Endothelial cell of umbilical vein (primary cell): Measurements from ENCODE around the gene CNOT11. TPM values are rescaled to one million over a fixed set of nuclear protein-coding genes. Genes with fewer than 3 reads are reported as not detected.

ENCODE experiments used
- BruUV-seq: library from RNA; stranded (reverse); fragments of 400-500 nt; replicated peaks from 2 replicates; lab custom pipeline; 2021; lab: Mats Ljungman, UMichigan
- CTCF ChIA-PET: fragments of 300-600, 350-600 bp; sonication (Branson Sonifier 250); formaldehyde crosslinking; loops from one replicate; lab custom pipeline; 2021; ENCODE audit warnings: antibody characterized with exemption, inconsistent platforms; lab: Charles Lee
- POLR2A ChIA-PET: fragments of 300-600, 350-600 bp; sonication (Branson Sonifier 250); formaldehyde crosslinking; loops from one replicate; lab custom pipeline; 2021; ENCODE audit warnings: antibody characterized with exemption, inconsistent platforms; lab: Charles Lee
- DNase-seq: peaks from one replicate; pipeline ENCODE4 v3.0.0-alpha.2; 2011; ENCODE audit warnings: low read depth, low spot score
- FAIRE-seq: peaks from 2 replicates; lab custom pipeline; 2011; peaks lifted over from hg19 to GRCh38; lab: Jason Lieb, UNC
- H2AFZ ChIP-seq: 2 replicates; pipeline ENCODE4 v1.6.0; 2012; ENCODE audit warnings: low read depth, low read length, control low read depth, inconsistent platforms
- H3K27ac ChIP-seq: 2 replicates; pipeline ENCODE4 v1.5.1; 2011; ENCODE audit warnings: low read depth, mild to moderate bottlenecking, control low read depth, low read length, moderate library complexity; ENCODE audit not compliant: insufficient read depth
- H3K27me3 ChIP-seq, 2 experiments: 2 replicates each; pipeline versions ENCODE4 v1.6.0 to v1.6.1; 2011; ENCODE audit warnings: low read length in 2 of 2, mixed read lengths in 1 of 2; ENCODE audit not compliant: control insufficient read depth in 2 of 2, insufficient read depth in 2 of 2
- H3K36me3 ChIP-seq, 2 experiments: 2 replicates in 1 of 2; 3 replicates in 1 of 2; pipeline ENCODE4 v1.5.1; 2011; ENCODE audit warnings: low read length in 2 of 2, mild to moderate bottlenecking in 1 of 2, moderate library complexity in 1 of 2; ENCODE audit not compliant: control insufficient read depth in 2 of 2, insufficient read depth in 2 of 2; ENCODE audit errors: extremely low read depth in 1 of 2
- H3K4me1 ChIP-seq: 3 replicates; pipeline ENCODE4 v1.5.1; 2011; ENCODE audit warnings: mild to moderate bottlenecking, low read length; ENCODE audit not compliant: control insufficient read depth, insufficient read depth; ENCODE audit errors: extremely low read depth
- H3K4me2 ChIP-seq: 2 replicates; pipeline ENCODE4 v1.6.1; 2011; ENCODE audit warnings: low read length, control low read depth, mixed read lengths; ENCODE audit not compliant: insufficient read depth
- H3K4me3 ChIP-seq, 3 experiments: fragments of 200-600 bp in 1 of 3; sonication (generic), shearing (Covaris generic) in 1 of 3; replicated peaks in 1 of 3; 2 replicates each; pipeline ENCODE4 v1.5.1; 2011 to 2016; ENCODE audit warnings: control low read depth in 3 of 3, low read length in 3 of 3, mild to moderate bottlenecking in 2 of 3, inconsistent platforms in 1 of 3, low read depth in 1 of 3, moderate library complexity in 1 of 3; ENCODE audit not compliant: insufficient read depth in 1 of 3
- H3K79me2 ChIP-seq: 2 replicates; pipeline ENCODE4 v1.6.0; 2012; ENCODE audit warnings: low read length, inconsistent platforms; ENCODE audit not compliant: control insufficient read depth, insufficient read depth
- H3K9ac ChIP-seq: replicated peaks from 2 replicates; pipeline ENCODE3; 2011; ENCODE audit warnings: low read length, control low read depth; ENCODE audit not compliant: insufficient read depth; ENCODE audit errors: extremely low read depth
- H3K9me1 ChIP-seq: replicated peaks from 3 replicates; pipeline ENCODE4 v1.6.0; 2011; ENCODE audit warnings: mild to moderate bottlenecking, low read length; ENCODE audit not compliant: control insufficient read depth, insufficient read depth; ENCODE audit errors: extremely low read depth
- H3K9me3 ChIP-seq: replicated peaks from 2 replicates; pipeline ENCODE4 v1.5.1; 2012; ENCODE audit warnings: low read length, inconsistent platforms; ENCODE audit not compliant: control insufficient read depth, insufficient read depth
- H4K20me1 ChIP-seq: replicated peaks from 2 replicates; pipeline ENCODE3; 2011; ENCODE audit warnings: mild to moderate bottlenecking, low read length; ENCODE audit not compliant: control insufficient read depth, insufficient read depth; ENCODE audit errors: extremely low read depth
- CTCF ChIP-seq, 2 donors: IDR thresholded peaks; 1 replicate in 1 of 2; 2 replicates in 1 of 2; pipeline ENCODE4 v1.5.1; 2011; ENCODE audit warnings: low read length in 2 of 2, mild to moderate bottlenecking in 2 of 2, moderate library complexity in 2 of 2, control low read depth in 1 of 2, inconsistent platforms in 1 of 2, low read depth in 1 of 2; ENCODE audit not compliant: insufficient read depth in 1 of 2; ENCODE audit errors: extremely low read depth in 1 of 2
- EZH2 ChIP-seq: IDR thresholded peaks from 2 replicates; pipeline ENCODE4 v1.6.1; 2012; ENCODE audit warnings: borderline replicate concordance, low read depth, mild to moderate bottlenecking, moderate library complexity, low read length, inconsistent platforms; ENCODE audit not compliant: severe bottlenecking
- FOS ChIP-seq: IDR thresholded peaks from 2 replicates; pipeline ENCODE4 v1.6.1; 2011; ENCODE audit warnings: mild to moderate bottlenecking, low read length, moderate library complexity, borderline replicate concordance; ENCODE audit not compliant: insufficient read depth
- GATA2 ChIP-seq: IDR thresholded peaks from 2 replicates; pipeline ENCODE4 v1.7.0; 2011; ENCODE audit warnings: low read depth, mild to moderate bottlenecking, moderate library complexity, mixed read lengths, low read length; ENCODE audit not compliant: insufficient read length, insufficient read depth
- JUN ChIP-seq: IDR thresholded peaks from 2 replicates; pipeline ENCODE4 v1.6.1; 2011; ENCODE audit warnings: borderline replicate concordance, low read depth; ENCODE audit not compliant: insufficient read length, insufficient read depth
- MYC ChIP-seq: IDR thresholded peaks from one replicate; pipeline ENCODE4 v1.6.1; 2011; ENCODE audit warnings: mild to moderate bottlenecking, low read depth, low read length
- POLR2A ChIP-seq: IDR thresholded peaks from 2 replicates; pipeline ENCODE4 v1.6.1; 2012; ENCODE audit warnings: low read depth, mild to moderate bottlenecking, control low read depth, low read length
- POLR2AphosphoS5 ChIP-seq: IDR thresholded peaks from 2 replicates; pipeline ENCODE4 v1.6.1; 2012; ENCODE audit warnings: low read depth, mild to moderate bottlenecking, control low read depth, low read length, moderate library complexity; ENCODE audit not compliant: insufficient read depth
- dilution Hi-C: fragments of 300-500 bp; cut with MboI; formaldehyde crosslinking; loops from one replicate; pipeline ENCODE4 v1.15.0; 2019; ENCODE audit warnings: low sequenced_read_pairs; ENCODE audit not compliant: extremely low pct_ligation_motif_present
- intact Hi-C: fragments of 100-400 bp; cut with micrococcal nuclease; formaldehyde crosslinking; loops from one replicate; pipeline ENCODE4 v1.10.0; 2022
- polyA plus RNA-seq, 4 experiments: library from polyadenylated mRNA; depleted of rRNA in 3 of 4; stranded (reverse) in 3 of 4; unstranded in 1 of 4; fragments of >200 nt; gene quantifications; 2 replicates each; pipeline versions ENCODE4 v1.2.1 to v1.2.3, GENCODE V29; 2011 to 2012; ENCODE audit warnings: missing spikeins in 1 of 4
- total RNA-seq: library from RNA; stranded (reverse); gene quantifications from 2 replicates; pipeline ENCODE4 v1.2.3, GENCODE V29; 2021
- TF ChIP-seq, protein P1 (sequence below): IDR thresholded peaks from 2 replicates; pipeline ENCODE4 v1.6.1; 2011; ENCODE audit not compliant: insufficient read depth, insufficient read length

Gene CNOT11
- total and polyA plus RNA-seq, 2 donors (not counting 3 experiments of a cell fraction or from before 2014, with no cell fraction given): 40.5 to 44.3 TPM

GRCh38 chr2:101272045-101272784 lies 19.5 kb downstream of the CNOT11 start:
- no peak for DNase-seq
- dilution Hi-C loops (no loop called here), intact Hi-C loops (no loop called here)
- no peak overlapping the region for H3K4me3 ChIP-seq
- no peak overlapping the region for H3K4me2 ChIP-seq
- TF ChIP-seq CTCF (IDR thresholded peaks at IDR 0.05; ENCODE audit: extremely low read depth in 1 of 2, insufficient read depth in 1 of 2, low read depth in 1 of 2, low read length in 2 of 2): no peak
- no peak for TF ChIP-seq POLR2AphosphoS5
- TF ChIP-seq, protein P1, sequence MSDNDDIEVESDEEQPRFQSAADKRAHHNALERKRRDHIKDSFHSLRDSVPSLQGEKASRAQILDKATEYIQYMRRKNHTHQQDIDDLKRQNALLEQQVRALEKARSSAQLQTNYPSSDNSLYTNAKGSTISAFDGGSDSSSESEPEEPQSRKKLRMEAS: no peak
- no peak for TF ChIP-seq MYC
- TF ChIP-seq EZH2: no peak
- TF ChIP-seq FOS: no peak
- TF ChIP-seq GATA2: no peak
- no peak for TF ChIP-seq JUN
- no peak for TF ChIP-seq POLR2A
- no peak overlapping the region for H2AFZ ChIP-seq
- H3K79me2 ChIP-seq: peaks cover 2% of the 10 kb centered on the region
- H3K4me1 ChIP-seq: no peaks in the 10 kb centered on the region
- H3K27me3 ChIP-seq: no peaks in the 10 kb centered on the region
- H4K20me1 ChIP-seq: no peaks in the 10 kb centered on the region
- H3K36me3 ChIP-seq: peaks cover 15 to 43% of the 10 kb centered on the region in 2 experiments
- no peak for FAIRE-seq
- no peak overlapping the region for H3K27ac ChIP-seq
- no peaks in the 10 kb centered on the region for H3K9me1 ChIP-seq
- CTCF ChIA-PET: interaction anchor here (1.0 to 1.1 kb wide), 2 partner anchors 9 to 70 kb away, joined by 3 to 4 read pairs; no protein-coding TSS in a partner anchor
- no peak overlapping the region for H3K9ac ChIP-seq
- no TSS peak for BruUV-seq
- POLR2A ChIA-PET: no interaction called here
- no peaks in the 10 kb centered on the region for H3K9me3 ChIP-seq
